Testis (tissue), 2 donors: ENCODE results near the gene ALDH1A3.

Experiments used
- POLR2A ChIP-seq: fragments of 450-650 bp; IDR thresholded peaks from one replicate; pipeline ENCODE4 v1.6.1; 2017; ENCODE audit warnings: antibody characterized with exemption, mild to moderate bottlenecking, moderate library complexity
- TF ChIP-seq, protein P1 (sequence below), 3 experiments: fragments of 450-650 bp in 2 of 3; fragments of 200-600 bp in 1 of 3; sonication (generic) in 1 of 3; IDR thresholded peaks; one replicate each; pipeline ENCODE4 v1.5.1; 2016 to 2019; ENCODE audit warnings: antibody characterized with exemption in 3 of 3, mild to moderate bottlenecking in 2 of 3, moderate library complexity in 1 of 3

DNA sequence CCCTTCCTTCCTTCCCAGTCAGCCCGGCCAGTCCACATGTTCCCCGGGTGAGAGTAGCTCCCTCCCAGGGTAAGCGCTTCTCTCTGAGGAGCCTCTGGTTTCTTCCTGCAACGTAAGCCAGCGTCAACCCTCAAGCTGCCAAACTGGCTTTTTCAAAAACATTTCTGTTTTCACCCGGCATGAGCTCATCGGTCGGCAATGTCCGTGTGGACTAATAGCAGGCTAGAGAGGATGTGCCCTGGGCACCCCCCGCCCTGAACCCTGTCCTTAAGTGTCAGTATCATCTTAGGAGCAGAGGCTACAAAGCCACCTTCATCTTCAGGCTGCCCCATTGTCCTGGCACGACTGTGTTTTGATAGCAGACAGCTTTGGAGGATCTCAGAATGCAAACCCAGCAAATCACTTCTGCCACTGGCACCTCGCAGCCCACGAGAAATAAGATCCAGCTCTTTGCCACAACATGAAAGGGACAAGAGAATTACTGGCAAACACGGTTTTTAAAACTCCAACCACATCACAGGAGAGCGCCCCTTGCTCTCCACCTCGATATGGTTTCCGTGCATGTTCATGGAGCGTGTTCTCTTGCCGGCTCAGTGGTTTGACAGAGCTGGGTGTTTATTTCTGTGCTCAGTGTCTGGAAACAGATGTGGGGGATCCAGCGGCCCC, 9.9 kb downstream of the ALDH1A3 start:
- no peak for TF ChIP-seq POLR2A
- TF ChIP-seq, protein P1, sequence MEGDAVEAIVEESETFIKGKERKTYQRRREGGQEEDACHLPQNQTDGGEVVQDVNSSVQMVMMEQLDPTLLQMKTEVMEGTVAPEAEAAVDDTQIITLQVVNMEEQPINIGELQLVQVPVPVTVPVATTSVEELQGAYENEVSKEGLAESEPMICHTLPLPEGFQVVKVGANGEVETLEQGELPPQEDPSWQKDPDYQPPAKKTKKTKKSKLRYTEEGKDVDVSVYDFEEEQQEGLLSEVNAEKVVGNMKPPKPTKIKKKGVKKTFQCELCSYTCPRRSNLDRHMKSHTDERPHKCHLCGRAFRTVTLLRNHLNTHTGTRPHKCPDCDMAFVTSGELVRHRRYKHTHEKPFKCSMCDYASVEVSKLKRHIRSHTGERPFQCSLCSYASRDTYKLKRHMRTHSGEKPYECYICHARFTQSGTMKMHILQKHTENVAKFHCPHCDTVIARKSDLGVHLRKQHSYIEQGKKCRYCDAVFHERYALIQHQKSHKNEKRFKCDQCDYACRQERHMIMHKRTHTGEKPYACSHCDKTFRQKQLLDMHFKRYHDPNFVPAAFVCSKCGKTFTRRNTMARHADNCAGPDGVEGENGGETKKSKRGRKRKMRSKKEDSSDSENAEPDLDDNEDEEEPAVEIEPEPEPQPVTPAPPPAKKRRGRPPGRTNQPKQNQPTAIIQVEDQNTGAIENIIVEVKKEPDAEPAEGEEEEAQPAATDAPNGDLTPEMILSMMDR (IDR thresholded peaks at IDR 0.05): no peak
